Parathyroid adenoma (tissue), 2 donors: ENCODE measurements around the gene PGR.

Experiments
- H2AFZ ChIP-seq: fragments of 300-600 bp; sonication (generic); one replicate; pipeline ENCODE4 v1.7.0; 2017; ENCODE audit warnings: antibody characterized with exemption, mild to moderate bottlenecking
- H3K27ac ChIP-seq: fragments of 300-600 bp; sonication (generic); one replicate; pipeline ENCODE4 v1.7.0; 2017
- H3K27me3 ChIP-seq: fragments of 300-600 bp; sonication (generic); one replicate; pipeline ENCODE4 v1.7.0; 2017; ENCODE audit warnings: low read length; ENCODE audit not compliant: control insufficient read depth, insufficient read depth
- H3K36me3 ChIP-seq: fragments of 300-600 bp; sonication (generic); one replicate; pipeline ENCODE4 v1.7.0; 2017; ENCODE audit warnings: low read length; ENCODE audit not compliant: control insufficient read depth, insufficient read depth
- H3K4me1 ChIP-seq: fragments of 300-600 bp; sonication (generic); one replicate; pipeline ENCODE4 v1.7.0; 2017; ENCODE audit warnings: control low read depth
- H3K4me2 ChIP-seq: fragments of 300-600 bp; sonication (generic); one replicate; pipeline ENCODE4 v1.7.0; 2017; ENCODE audit warnings: low read length
- H3K4me3 ChIP-seq: fragments of 300-600 bp; sonication (generic); one replicate; pipeline ENCODE4 v1.7.0; 2017; ENCODE audit warnings: low read depth, low read length
- H3K79me2 ChIP-seq: fragments of 300-600 bp; sonication (generic); one replicate; pipeline ENCODE4 v1.7.0; 2017; ENCODE audit warnings: control low read depth
- H3K9ac ChIP-seq: fragments of 300-600 bp; sonication (generic); one replicate; pipeline ENCODE4 v1.7.0; 2017; ENCODE audit warnings: mild to moderate bottlenecking
- H3K9me3 ChIP-seq: fragments of 300-600 bp; sonication (generic); one replicate; pipeline ENCODE4 v1.7.0; 2017; ENCODE audit warnings: low read length; ENCODE audit not compliant: control insufficient read depth
- CTCF ChIP-seq: fragments of 300-600 bp; sonication (generic); IDR thresholded peaks from one replicate; pipeline ENCODE4 v1.7.0; 2017; ENCODE audit warnings: antibody characterized with exemption, mild to moderate bottlenecking
- donor health status: primary hyperparathyroidism.

The PGR gene

GRCh38 chr11:100994966-100995365 is 134.6 kb downstream of the PGR start:
- Histone ChIP-seq H2AFZ (no peak overlapping the region), H3K9me3 (no peaks in the 10 kb centered on the region), H3K9ac (no peak overlapping the region), H3K4me3 (no peak overlapping the region), H3K36me3 (no peaks in the 10 kb centered on the region), H3K79me2 (no peaks in the 10 kb centered on the region), H3K4me2 (no peak overlapping the region), H3K27ac (no peak overlapping the region), H3K4me1 (no peaks in the 10 kb centered on the region), H3K27me3 (no peaks in the 10 kb centered on the region)
- TF ChIP-seq CTCF, result no peak

- no peak overlapping the region for H3K9ac ChIP-seq
- no peak for TF ChIP-seq CTCF
These were observed 138.1 kb downstream of the PGR start for GRCh38 chr11:100991541-100991940.

GRCh38 chr11:100990931-100991330 is 138.7 kb downstream of the PGR start:
- Histone ChIP-seq H3K9me3 (no peaks in the 10 kb centered on the region), H3K27ac (no peak overlapping the region), H3K36me3 (no peaks in the 10 kb centered on the region), H3K4me1 (no peaks in the 10 kb centered on the region), H2AFZ (no peak overlapping the region), H3K4me2 (no peak overlapping the region), H3K9ac (no peak overlapping the region), H3K27me3 (no peaks in the 10 kb centered on the region), H3K4me3 (no peak overlapping the region), H3K79me2 (no peaks in the 10 kb centered on the region)
- TF ChIP-seq CTCF, result no peak

More at GRCh38 chr11:100991541-100991940, 138.1 kb downstream of the PGR start:
- Histone ChIP-seq H3K4me2 (no peak overlapping the region), H3K27me3 (no peaks in the 10 kb centered on the region), H3K9me3 (no peaks in the 10 kb centered on the region), H2AFZ (no peak overlapping the region), H3K27ac (no peak overlapping the region), H3K4me1 (no peaks in the 10 kb centered on the region), H3K36me3 (no peaks in the 10 kb centered on the region), H3K4me3 (no peak overlapping the region), H3K79me2 (no peaks in the 10 kb centered on the region)

GRCh38 chr11:100984668-100985067 is 144.9 kb downstream of the PGR start:
- no peak for TF ChIP-seq CTCF
- H3K36me3 ChIP-seq, result no peaks in the 10 kb centered on the region
- H3K9me3 ChIP-seq, result no peaks in the 10 kb centered on the region
- H3K27me3 ChIP-seq, result no peaks in the 10 kb centered on the region
- no peak overlapping the region for H3K27ac ChIP-seq
- H2AFZ ChIP-seq, result no peak overlapping the region
- no peak overlapping the region for H3K4me2 ChIP-seq
- no peaks in the 10 kb centered on the region for H3K79me2 ChIP-seq
- peaks cover 2% of the 10 kb centered on the region for H3K4me1 ChIP-seq
- H3K9ac ChIP-seq, result no peak overlapping the region
- H3K4me3 ChIP-seq, result no peak overlapping the region

- H3K36me3 ChIP-seq, result no peaks in the 10 kb centered on the region
These were observed 148.3 kb downstream of the PGR start for GRCh38 chr11:100981196-100981824.

More at GRCh38 chr11:100981196-100981824, 148.3 kb downstream of the PGR start:
- Histone ChIP-seq H3K4me1 (peaks cover 2% of the 10 kb centered on the region), H3K9ac (no peak overlapping the region), H3K4me3 (no peak overlapping the region), H3K27me3 (no peaks in the 10 kb centered on the region), H3K9me3 (no peaks in the 10 kb centered on the region), H3K79me2 (no peaks in the 10 kb centered on the region), H3K27ac (peak overlapping the region; percentile 46), H2AFZ (no peak overlapping the region), H3K4me2 (no peak overlapping the region)
- TF ChIP-seq CTCF, result no peak
